ENCODE results near the gene TLE3.

TLE3 gene

GRCh38 chr15:70103880-70104626, 6.3 kb upstream of the TLE3 start:
- no peak for DNase-seq (ENCODE audit: low read depth, low spot score)
- no peak overlapping the region for H3K9ac ChIP-seq (ENCODE audit: insufficient read length)
- no peak overlapping the region for H3K4me3 ChIP-seq
- no peaks in the 10 kb centered on the region for H3K9me3 ChIP-seq (ENCODE audit: low read depth, low read length)
- TF ChIP-seq FOXP2 (optimal IDR thresholded peaks at IDR 0.05; ENCODE audit: control extremely low read depth, extremely low read length, insufficient read depth) (no peak), EZH2 (IDR thresholded peaks at IDR 0.05) (no peak), POLR2AphosphoS5 (IDR thresholded peaks at IDR 0.05; ENCODE audit: borderline replicate concordance, low read depth, low read length) (no peak)
- H3K27ac ChIP-seq, result no peak overlapping the region
- H3K36me3 ChIP-seq (ENCODE audit: insufficient read depth, low read length), result no peaks in the 10 kb centered on the region

DNA sequence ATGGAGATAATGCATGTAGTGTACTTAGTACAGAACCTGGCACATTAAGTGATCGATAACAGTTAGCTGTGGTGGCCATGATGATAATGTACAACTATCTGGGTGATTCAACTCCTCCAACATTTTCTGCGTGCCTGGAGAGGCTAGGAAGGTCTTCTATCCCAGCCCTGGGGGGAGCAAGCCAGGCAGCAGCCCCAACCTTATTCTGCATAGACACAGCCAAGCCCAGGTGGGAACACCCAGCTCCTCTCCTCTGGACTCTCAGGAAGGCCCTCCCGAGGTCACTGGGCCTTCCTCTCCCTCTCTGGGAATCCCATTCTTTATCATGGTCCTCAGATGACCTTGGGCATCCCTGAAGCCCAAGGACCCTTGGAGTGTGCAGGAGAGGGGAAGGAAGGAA, 5.1 kb upstream of the TLE3 start:
- Histone ChIP-seq H3K36me3 (ENCODE audit: insufficient read depth, low read length) (no peaks in the 10 kb centered on the region), H3K9ac (ENCODE audit: insufficient read length) (no peak overlapping the region), H3K9me3 (ENCODE audit: low read depth, low read length) (no peaks in the 10 kb centered on the region), H3K4me3 (no peak overlapping the region), H3K27ac (no peak overlapping the region)
- no peak for DNase-seq (ENCODE audit: low read depth, low spot score)
- TF ChIP-seq FOXP2 (optimal IDR thresholded peaks at IDR 0.05; ENCODE audit: control extremely low read depth, extremely low read length, insufficient read depth) (no peak), EZH2 (IDR thresholded peaks at IDR 0.05) (no peak), POLR2AphosphoS5 (IDR thresholded peaks at IDR 0.05; ENCODE audit: borderline replicate concordance, low read depth, low read length) (no peak)

DNA sequence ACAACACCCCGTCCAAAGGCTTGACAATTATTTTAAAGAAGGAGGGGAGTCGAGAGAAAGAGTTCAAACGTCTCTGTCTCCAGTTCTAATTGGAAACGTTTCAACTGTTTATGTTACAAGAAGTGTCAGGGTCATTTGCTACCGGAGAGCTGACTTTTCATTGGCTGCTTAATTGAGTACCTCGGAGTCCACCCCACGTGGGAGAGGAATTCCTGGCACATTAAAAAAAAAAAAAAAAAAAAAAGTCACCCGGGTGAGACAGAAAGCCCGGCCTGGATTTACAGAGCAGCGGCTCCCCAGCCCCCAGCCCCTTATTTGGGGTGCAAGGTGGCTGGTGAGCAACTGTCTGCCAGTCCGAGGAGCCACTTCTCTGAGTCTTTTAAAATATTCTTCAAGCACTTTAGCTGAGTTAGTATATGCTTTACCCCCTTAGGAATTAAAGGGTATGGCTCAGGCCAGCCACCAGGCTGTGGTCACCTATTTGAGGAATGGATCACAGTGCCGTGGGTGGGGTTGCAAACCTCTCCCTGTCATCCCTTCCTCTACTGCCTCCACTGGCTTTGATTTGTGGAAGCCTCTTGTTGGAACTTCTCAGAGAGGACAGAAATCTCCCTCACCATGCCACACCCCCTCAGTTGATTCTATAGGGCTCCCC, 3.9 kb upstream of the TLE3 start:
- H3K4me3 ChIP-seq, result peak overlapping the region; percentile 76
- H3K36me3 ChIP-seq (ENCODE audit: insufficient read depth, low read length), result no peaks in the 10 kb centered on the region
- H3K9ac ChIP-seq (ENCODE audit: insufficient read length), result no peak overlapping the region
- DNase-seq (ENCODE audit: low read depth, low spot score), result peak; percentile 93
- peak overlapping the region; percentile 60; the same call in 1 of the 2 replicates for H3K27ac ChIP-seq
- TF ChIP-seq POLR2AphosphoS5 (IDR thresholded peaks at IDR 0.05; ENCODE audit: borderline replicate concordance, low read depth, low read length) (peak; percentile 56; the same call in 1 of the 2 replicates), FOXP2 (optimal IDR thresholded peaks at IDR 0.05; ENCODE audit: control extremely low read depth, extremely low read length, insufficient read depth) (no peak), EZH2 (IDR thresholded peaks at IDR 0.05) (no peak)
- no peaks in the 10 kb centered on the region for H3K9me3 ChIP-seq (ENCODE audit: low read depth, low read length)

DNA sequence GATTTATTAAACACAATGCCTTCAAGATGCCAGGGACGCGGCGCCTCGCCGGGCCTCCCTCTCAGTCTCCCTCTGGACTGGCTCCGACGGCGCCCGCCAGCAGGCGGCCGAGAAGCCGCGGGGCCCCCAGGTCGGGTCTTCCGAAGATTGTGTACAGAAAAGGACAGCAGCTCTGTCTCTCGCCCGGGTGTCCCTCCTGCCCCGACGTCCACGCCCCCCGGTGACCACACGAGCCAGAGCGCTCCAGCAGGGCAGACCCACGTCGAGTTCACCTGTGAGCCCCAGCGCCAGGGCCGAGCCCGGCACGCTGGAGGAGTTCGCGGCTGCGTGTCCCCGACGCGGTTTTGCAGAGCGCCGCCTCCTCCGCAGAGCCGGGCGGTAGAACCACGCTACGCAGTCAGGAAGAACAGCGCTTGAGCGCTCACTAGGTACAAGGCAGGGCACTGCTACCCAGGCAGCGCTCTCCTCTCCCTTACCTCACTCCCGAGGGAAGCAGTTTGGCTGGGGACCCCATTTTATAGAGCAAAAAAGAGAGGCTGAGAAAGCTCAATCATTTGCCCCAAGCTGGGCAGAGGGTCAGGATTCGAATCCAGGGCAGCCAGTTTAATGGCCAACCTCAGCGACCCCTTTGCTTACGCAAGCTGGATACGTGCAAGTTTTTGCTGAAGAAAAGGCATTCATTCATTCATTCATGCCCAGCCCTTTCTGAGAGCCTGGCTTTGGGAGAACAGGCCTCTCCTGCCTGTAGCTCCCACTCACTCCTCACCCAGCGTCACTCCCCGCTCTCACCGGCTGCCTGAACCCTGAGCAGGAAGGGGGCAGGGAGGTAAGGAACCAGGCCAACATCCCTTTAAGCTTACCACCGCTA, 3.0 kb upstream of the TLE3 start:
- Histone ChIP-seq H3K4me3 (peak overlapping the region; percentile 76), H3K9me3 (ENCODE audit: low read depth, low read length) (no peaks in the 10 kb centered on the region), H3K36me3 (ENCODE audit: insufficient read depth, low read length) (no peaks in the 10 kb centered on the region), H3K27ac (peak overlapping the region; percentile 60; the same call in 1 of the 2 replicates), H3K9ac (ENCODE audit: insufficient read length) (peak overlapping the region; percentile 50)
- TF ChIP-seq POLR2AphosphoS5 (IDR thresholded peaks at IDR 0.05; ENCODE audit: borderline replicate concordance, low read depth, low read length) (no peak), FOXP2 (optimal IDR thresholded peaks at IDR 0.05; ENCODE audit: control extremely low read depth, extremely low read length, insufficient read depth) (no peak)
- DNase-seq (ENCODE audit: low read depth, low spot score), result no peak

GRCh38 chr15:70099967-70100473, 2.3 kb upstream of the TLE3 start:
- Histone ChIP-seq H3K4me3 (peak overlapping the region; percentile 76), H3K36me3 (ENCODE audit: insufficient read depth, low read length) (peaks cover 3% of the 10 kb centered on the region; the same call in 1 of the 2 replicates), H3K27ac (peak overlapping the region; percentile 70), H3K9ac (ENCODE audit: insufficient read length) (peak overlapping the region; percentile 50), H3K9me3 (ENCODE audit: low read depth, low read length) (no peaks in the 10 kb centered on the region)
- DNase-seq (ENCODE audit: low read depth, low spot score), result no peak
- TF ChIP-seq FOXP2 (optimal IDR thresholded peaks at IDR 0.05; ENCODE audit: control extremely low read depth, extremely low read length, insufficient read depth), result no peak
- TF ChIP-seq EZH2 (IDR thresholded peaks at IDR 0.05), result no peak
- no peak for TF ChIP-seq POLR2AphosphoS5 (IDR thresholded peaks at IDR 0.05; ENCODE audit: borderline replicate concordance, low read depth, low read length)

DNA sequence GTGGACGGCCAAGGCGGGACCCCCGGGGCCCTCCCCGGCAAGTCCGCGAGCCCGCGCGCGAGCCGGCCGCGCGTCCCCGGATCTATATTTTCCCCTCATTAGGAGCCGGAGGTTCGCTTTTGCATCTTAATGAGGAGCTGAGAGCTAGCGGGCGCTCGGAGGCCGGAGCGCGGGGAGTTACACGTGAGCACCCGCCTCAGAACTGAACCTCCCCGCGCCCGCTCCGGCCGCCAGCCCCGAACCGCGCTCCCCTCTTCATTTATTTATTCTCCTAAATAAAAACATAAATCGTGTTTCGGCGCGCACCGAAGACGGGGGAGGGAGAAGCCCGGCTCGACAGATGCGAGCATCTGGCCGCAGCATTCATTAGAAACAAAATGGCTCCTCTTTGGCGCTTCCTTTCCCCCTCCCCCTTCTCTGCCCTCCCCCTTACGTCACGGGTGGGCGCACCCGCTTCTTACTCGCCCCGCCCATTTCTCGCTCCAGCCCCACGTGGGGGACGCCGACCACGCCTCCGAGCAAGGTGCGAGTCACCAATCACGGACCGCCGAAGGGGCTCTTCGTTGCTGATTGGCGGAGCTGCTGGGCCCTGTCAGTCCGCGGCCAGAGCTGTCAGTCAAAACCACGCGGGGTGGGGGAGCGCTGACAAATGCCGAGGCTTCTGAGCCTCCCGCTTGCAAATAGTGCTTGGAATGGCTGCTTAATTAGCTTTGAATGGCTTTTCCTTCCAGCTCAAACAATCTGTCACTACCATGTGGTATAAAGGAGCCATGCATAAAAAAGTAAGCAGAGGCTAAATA, 1.6 kb upstream of the TLE3 start:
- no peaks in the 10 kb centered on the region for H3K9me3 ChIP-seq (ENCODE audit: low read depth, low read length)
- peak overlapping the region; percentile 99 for H3K4me3 ChIP-seq
- peak overlapping the region; percentile 75 for H3K27ac ChIP-seq
- DNase-seq (ENCODE audit: low read depth, low spot score), result peak; percentile 96
- TF ChIP-seq EZH2 (IDR thresholded peaks at IDR 0.05), result no peak
- peak; percentile 94 for TF ChIP-seq POLR2AphosphoS5 (IDR thresholded peaks at IDR 0.05; ENCODE audit: borderline replicate concordance, low read depth, low read length)
- peak; percentile 98 for TF ChIP-seq FOXP2 (optimal IDR thresholded peaks at IDR 0.05; ENCODE audit: control extremely low read depth, extremely low read length, insufficient read depth)
- H3K9ac ChIP-seq (ENCODE audit: insufficient read length), result peak overlapping the region; percentile 94
- peaks cover 9% of the 10 kb centered on the region; the same call in 1 of the 2 replicates for H3K36me3 ChIP-seq (ENCODE audit: insufficient read depth, low read length)

DNA sequence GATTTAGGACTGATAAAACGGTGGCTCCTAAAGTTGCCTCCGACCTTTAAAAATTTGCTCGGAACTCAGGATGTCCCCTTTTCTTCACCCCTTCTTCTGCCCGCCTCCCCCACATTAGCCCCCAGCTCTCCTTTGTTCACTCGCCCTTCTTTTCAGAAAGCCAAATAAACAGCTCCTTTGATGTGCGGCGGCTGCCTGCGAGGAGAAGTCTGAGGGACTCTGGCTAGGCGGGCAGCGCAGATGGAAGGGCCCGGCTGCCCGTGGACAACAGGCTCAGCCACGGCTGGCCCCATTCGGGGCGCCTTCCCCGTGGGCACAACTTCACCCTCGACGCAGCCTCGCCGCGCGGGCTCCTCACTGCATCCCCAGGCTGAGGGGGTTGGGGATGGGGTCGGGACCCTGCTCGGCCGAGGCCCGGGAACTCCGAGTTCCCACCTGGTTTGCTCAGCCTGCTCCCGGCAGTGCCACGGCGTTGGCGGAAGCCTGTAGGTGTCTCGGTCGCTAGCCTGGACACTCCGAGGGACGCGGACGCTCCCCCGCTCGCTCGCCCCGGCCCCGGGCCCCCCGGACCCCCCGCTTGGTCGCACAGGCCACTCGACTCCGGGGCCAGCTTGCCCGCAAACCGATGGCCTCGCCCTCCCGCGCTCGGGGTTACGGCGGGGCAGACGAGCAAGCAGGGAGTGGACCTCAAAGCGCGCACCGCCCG, 897 bp upstream of the TLE3 start:
- Histone ChIP-seq H3K27ac (peak overlapping the region; percentile 75), H3K4me3 (peak overlapping the region; percentile 99), H3K9ac (ENCODE audit: insufficient read length) (peak overlapping the region; percentile 94), H3K9me3 (ENCODE audit: low read depth, low read length) (no peaks in the 10 kb centered on the region), H3K36me3 (ENCODE audit: insufficient read depth, low read length) (peaks cover 16% of the 10 kb centered on the region)
- TF ChIP-seq POLR2AphosphoS5 (IDR thresholded peaks at IDR 0.05; ENCODE audit: borderline replicate concordance, low read depth, low read length) (no peak), EZH2 (IDR thresholded peaks at IDR 0.05) (no peak), FOXP2 (optimal IDR thresholded peaks at IDR 0.05; ENCODE audit: control extremely low read depth, extremely low read length, insufficient read depth) (no peak)
- DNase-seq (ENCODE audit: low read depth, low spot score), result no peak

Data from SK-N-MC (cell line).